ENCODE results near the gene PPP1R13B.

DNA sequence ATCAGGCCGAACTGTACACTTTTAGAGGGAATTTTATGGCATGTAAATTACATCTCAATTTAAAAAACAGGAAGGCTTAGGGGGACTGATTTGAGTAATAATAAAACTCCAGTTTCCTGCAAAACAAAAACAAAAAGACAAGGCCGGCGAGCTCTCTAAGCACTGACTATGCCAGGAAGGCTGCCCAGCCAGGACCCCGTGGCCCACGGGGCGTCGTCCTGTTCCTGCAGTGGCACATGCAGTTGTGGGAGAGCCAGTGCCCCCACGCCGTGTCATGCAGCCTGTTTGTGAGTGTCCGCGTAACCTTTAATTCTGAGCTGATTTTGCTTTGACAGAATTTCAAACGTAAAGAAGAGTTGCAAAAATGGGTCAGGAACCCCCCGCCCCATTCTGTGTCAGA is 142.7 kb downstream of the PPP1R13B start:
- TF ChIP-seq, protein P1, sequence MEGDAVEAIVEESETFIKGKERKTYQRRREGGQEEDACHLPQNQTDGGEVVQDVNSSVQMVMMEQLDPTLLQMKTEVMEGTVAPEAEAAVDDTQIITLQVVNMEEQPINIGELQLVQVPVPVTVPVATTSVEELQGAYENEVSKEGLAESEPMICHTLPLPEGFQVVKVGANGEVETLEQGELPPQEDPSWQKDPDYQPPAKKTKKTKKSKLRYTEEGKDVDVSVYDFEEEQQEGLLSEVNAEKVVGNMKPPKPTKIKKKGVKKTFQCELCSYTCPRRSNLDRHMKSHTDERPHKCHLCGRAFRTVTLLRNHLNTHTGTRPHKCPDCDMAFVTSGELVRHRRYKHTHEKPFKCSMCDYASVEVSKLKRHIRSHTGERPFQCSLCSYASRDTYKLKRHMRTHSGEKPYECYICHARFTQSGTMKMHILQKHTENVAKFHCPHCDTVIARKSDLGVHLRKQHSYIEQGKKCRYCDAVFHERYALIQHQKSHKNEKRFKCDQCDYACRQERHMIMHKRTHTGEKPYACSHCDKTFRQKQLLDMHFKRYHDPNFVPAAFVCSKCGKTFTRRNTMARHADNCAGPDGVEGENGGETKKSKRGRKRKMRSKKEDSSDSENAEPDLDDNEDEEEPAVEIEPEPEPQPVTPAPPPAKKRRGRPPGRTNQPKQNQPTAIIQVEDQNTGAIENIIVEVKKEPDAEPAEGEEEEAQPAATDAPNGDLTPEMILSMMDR (IDR thresholded peaks at IDR 0.05; ENCODE audit: insufficient read depth, low read length): no peak
- TF ChIP-seq POLR2AphosphoS5 (IDR thresholded peaks at IDR 0.05; ENCODE audit: low read depth) (no peak), GABPA (IDR thresholded peaks at IDR 0.05; ENCODE audit: low read depth) (no peak), SPI1 (IDR thresholded peaks at IDR 0.05; ENCODE audit: borderline replicate concordance, low read depth) (no peak)
- TF ChIP-seq, protein P2, sequence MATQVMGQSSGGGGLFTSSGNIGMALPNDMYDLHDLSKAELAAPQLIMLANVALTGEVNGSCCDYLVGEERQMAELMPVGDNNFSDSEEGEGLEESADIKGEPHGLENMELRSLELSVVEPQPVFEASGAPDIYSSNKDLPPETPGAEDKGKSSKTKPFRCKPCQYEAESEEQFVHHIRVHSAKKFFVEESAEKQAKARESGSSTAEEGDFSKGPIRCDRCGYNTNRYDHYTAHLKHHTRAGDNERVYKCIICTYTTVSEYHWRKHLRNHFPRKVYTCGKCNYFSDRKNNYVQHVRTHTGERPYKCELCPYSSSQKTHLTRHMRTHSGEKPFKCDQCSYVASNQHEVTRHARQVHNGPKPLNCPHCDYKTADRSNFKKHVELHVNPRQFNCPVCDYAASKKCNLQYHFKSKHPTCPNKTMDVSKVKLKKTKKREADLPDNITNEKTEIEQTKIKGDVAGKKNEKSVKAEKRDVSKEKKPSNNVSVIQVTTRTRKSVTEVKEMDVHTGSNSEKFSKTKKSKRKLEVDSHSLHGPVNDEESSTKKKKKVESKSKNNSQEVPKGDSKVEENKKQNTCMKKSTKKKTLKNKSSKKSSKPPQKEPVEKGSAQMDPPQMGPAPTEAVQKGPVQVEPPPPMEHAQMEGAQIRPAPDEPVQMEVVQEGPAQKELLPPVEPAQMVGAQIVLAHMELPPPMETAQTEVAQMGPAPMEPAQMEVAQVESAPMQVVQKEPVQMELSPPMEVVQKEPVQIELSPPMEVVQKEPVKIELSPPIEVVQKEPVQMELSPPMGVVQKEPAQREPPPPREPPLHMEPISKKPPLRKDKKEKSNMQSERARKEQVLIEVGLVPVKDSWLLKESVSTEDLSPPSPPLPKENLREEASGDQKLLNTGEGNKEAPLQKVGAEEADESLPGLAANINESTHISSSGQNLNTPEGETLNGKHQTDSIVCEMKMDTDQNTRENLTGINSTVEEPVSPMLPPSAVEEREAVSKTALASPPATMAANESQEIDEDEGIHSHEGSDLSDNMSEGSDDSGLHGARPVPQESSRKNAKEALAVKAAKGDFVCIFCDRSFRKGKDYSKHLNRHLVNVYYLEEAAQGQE (IDR thresholded peaks at IDR 0.05; ENCODE audit: insufficient replicate concordance, low read depth): no peak
